Measurements from ENCODE around the gene RNF152. TPM values are rescaled to one million over a fixed set of nuclear protein-coding genes. Genes with fewer than 3 reads are reported as not detected.
"Not testable (repeated sequence)": the region's sequence is repeated elsewhere in the genome, so short reads cannot be mapped to it uniquely, and the experiment has no call there.

Gene RNF152
- total and polyA plus RNA-seq, 7 donors: 7.1 to 27.3 (median 11.5) TPM

DNA sequence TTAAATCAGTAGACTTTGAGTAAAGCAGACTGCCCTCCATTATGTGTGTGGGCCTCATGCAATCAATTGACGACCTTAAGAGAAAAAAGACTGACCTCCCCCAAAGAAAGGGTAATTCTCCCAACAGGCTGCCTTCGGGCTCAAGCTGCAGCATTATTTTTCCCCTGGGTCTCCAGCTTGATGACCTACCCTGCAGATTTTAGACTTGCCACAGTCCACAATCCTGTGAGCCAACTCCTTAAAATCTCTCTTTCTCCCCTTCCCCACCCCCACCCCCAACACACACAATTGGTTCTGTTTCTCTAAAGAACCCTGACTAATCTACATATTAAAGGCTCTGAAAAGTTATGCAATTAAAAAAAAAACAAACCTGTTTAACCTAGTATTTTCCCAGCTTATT lies 89.4 kb downstream of the RNF152 start:
- H3K27ac ChIP-seq: no peak overlapping the region
- no peak overlapping the region for H3K4me3 ChIP-seq
- no peaks in the 10 kb centered on the region for H3K36me3 ChIP-seq
- 85 to 88% methylated on average over 2 of the region's 2 CpGs for WGBS, 2 donors
- H3K27me3 ChIP-seq: no peaks in the 10 kb centered on the region
- intact Hi-C loops (cut with DNase I): no loop called here
- no peaks in the 10 kb centered on the region for H3K4me1 ChIP-seq
- DNase-seq: no peak
- TF ChIP-seq, protein P1, sequence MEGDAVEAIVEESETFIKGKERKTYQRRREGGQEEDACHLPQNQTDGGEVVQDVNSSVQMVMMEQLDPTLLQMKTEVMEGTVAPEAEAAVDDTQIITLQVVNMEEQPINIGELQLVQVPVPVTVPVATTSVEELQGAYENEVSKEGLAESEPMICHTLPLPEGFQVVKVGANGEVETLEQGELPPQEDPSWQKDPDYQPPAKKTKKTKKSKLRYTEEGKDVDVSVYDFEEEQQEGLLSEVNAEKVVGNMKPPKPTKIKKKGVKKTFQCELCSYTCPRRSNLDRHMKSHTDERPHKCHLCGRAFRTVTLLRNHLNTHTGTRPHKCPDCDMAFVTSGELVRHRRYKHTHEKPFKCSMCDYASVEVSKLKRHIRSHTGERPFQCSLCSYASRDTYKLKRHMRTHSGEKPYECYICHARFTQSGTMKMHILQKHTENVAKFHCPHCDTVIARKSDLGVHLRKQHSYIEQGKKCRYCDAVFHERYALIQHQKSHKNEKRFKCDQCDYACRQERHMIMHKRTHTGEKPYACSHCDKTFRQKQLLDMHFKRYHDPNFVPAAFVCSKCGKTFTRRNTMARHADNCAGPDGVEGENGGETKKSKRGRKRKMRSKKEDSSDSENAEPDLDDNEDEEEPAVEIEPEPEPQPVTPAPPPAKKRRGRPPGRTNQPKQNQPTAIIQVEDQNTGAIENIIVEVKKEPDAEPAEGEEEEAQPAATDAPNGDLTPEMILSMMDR (IDR thresholded peaks at IDR 0.05): no peak
- no peak for TF ChIP-seq EP300 (IDR thresholded peaks at IDR 0.05)
- TF ChIP-seq POLR2A (IDR thresholded peaks at IDR 0.05): no peak
- TF ChIP-seq POLR2AphosphoS5 (IDR thresholded peaks at IDR 0.05): no peak
- no peaks in the 10 kb centered on the region for H3K9me3 ChIP-seq

DNA sequence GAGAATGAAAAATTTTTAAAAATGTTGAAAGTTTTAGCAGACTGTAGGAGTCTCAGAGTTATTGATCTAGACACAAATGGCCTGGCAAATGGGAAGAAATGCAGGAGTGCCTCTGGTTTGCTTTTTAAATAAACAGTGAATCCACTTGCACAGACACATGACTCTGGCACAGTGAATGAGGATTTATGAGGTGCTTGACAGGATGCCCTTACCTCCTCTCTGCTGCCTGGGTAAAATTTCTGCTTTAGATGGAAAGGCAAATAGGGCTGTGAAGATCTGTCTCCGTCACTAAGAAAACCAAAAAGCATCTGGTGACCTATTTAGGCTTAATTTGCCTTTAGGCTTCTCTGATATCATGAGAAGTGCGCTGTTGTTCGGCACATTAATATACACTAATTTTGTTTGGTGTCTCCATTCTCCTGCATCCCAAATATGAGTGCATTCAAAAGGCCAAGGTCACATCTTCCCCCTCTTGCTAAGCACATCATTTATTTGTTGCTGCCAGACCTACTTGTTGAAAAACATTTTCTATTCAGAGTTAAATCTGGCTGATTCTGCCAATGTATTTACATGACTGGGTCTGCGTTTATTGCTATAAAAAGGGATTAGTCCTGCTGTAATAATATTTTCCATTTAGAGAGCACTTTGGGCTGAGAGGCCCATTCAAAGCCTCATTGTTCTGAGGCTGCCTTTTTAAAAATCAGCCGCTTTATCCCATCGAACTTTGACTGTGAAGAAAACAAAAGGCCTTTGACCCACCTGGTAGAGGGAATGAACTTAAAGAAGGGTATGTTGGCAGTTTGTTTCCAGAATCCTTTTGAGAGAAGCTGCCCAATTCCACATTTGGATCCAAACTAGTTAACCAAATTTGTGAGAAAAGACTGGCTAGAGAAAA lies 94.9 kb downstream of the RNF152 start:
- Histone ChIP-seq H3K9me3 (peaks cover 0 to 3% (median 0%) of the 10 kb centered on the region in 4 donors), H3K4me3 (no peak overlapping the region), H3K4me1 (no peaks in the 10 kb centered on the region), H3K36me3 (no peaks in the 10 kb centered on the region), H3K27ac (no peak overlapping the region), H3K27me3 (no peaks in the 10 kb centered on the region)
- WGBS, 2 donors: 88 to 89% methylated on average over 6 of the region's 6 CpGs
- TF ChIP-seq EP300 (IDR thresholded peaks at IDR 0.05): no peak
- TF ChIP-seq POLR2AphosphoS5 (IDR thresholded peaks at IDR 0.05): no peak
- TF ChIP-seq, protein P1 (IDR thresholded peaks at IDR 0.05): no peak
- TF ChIP-seq POLR2A (IDR thresholded peaks at IDR 0.05): no peak
- DNase-seq: no peak
- intact Hi-C loops (cut with DNase I): no loop called here

DNA sequence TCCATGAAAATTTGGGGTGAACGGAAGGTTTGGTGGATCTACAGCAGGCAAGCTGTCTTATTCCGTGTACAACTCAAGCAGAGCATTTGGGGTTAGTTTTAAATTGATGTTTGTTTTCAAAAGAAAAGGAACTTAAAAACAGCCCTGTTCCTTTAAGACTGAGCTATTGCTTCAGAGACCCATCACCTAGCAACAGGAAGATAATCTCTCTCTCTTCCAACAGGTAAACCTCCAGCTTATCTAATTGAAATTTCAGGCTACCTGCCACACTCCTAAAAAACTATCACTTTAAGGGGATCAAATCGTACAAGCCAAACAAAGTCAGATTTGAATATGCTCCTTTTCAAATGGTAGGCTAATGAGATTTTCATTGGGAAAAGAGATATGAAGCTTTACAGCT lies 101.8 kb downstream of the RNF152 start:
- H3K4me3 ChIP-seq: no peak overlapping the region
- H3K4me1 ChIP-seq: no peaks in the 10 kb centered on the region
- intact Hi-C loops (cut with DNase I): no loop called here
- WGBS, 2 donors: 71 to 82% methylated on average over 3 of the region's 3 CpGs
- no peak overlapping the region for H3K27ac ChIP-seq
- H3K36me3 ChIP-seq: no peaks in the 10 kb centered on the region
- peaks cover 0 to 3% (median 0%) of the 10 kb centered on the region in 4 donors for H3K9me3 ChIP-seq
- TF ChIP-seq, protein P1 (IDR thresholded peaks at IDR 0.05): no peak
- TF ChIP-seq EP300 (IDR thresholded peaks at IDR 0.05) (no peak), POLR2AphosphoS5 (IDR thresholded peaks at IDR 0.05) (no peak), POLR2A (IDR thresholded peaks at IDR 0.05) (no peak)
- DNase-seq: no peak
- H3K27me3 ChIP-seq: no peaks in the 10 kb centered on the region

DNA sequence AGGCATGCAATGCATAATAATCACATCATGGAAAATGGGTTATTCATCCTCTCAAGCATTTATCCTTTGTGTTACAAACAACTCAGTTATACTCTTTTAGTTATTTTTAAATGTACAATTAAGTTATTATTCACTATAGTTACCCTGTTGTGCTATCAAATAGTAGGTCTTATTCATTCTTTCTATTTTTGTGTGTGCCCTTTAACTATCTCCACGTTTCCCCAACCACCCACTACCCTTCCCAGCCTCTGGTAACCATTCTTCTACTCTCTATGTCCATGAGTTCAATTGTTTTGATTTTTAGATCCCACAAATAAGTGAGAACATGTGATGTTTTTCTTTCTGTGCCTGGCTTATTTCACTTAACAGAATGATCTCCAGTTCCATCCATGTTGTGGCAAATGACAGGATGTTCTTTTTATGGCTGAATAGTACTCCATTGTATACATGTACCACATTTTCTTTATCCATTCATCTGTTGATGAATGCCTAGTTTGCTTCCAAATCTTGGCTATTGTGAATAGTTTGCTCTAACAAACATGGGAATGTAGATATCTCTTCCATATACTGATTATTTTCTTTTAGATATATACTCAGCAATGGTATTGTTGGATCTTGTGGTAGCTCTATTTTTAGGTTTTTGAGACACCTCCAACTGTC lies 105.7 kb downstream of the RNF152 start:
- DNase-seq; H3K36me3 ChIP-seq; H3K27ac ChIP-seq; H3K27me3 ChIP-seq; intact Hi-C loops (cut with DNase I); H3K9me3 ChIP-seq; H3K4me1 ChIP-seq; H3K4me3 ChIP-seq: not testable (repeated sequence)
- 76 to 80% methylated on average over 1 of the region's 1 CpG for WGBS, 2 donors

DNA sequence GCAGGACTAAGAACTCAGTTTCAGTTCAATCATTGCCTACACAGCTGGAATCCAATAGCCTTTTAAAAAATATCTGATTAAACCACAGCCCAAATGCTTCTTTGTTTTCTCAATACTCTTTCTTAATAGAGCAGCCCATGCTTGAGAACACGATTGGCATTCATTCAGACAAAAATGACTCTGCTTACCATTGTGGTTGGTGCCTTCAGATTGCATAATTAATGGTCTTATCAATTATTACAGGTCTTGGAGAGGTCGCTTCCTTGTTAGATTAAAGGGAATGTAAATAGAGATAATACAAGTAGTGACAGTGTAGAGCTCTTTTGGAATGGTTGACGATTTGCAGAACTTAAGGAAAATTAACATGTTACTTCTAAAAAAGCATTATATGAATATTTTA lies 107.2 kb downstream of the RNF152 start:
- WGBS, 2 donors: 73 to 75% methylated on average over 3 of the region's 3 CpGs
- Histone ChIP-seq H3K9me3 (peaks cover 0 to 3% (median 0%) of the 10 kb centered on the region in 4 donors), H3K4me1 (no peaks in the 10 kb centered on the region), H3K36me3 (no peaks in the 10 kb centered on the region), H3K4me3 (no peak overlapping the region), H3K27me3 (no peaks in the 10 kb centered on the region), H3K27ac (no peak overlapping the region)
- TF ChIP-seq POLR2A (IDR thresholded peaks at IDR 0.05) (no peak), POLR2AphosphoS5 (IDR thresholded peaks at IDR 0.05) (no peak), EP300 (IDR thresholded peaks at IDR 0.05) (no peak)
- TF ChIP-seq, protein P1 (IDR thresholded peaks at IDR 0.05): no peak
- DNase-seq: no peak
- intact Hi-C loops (cut with DNase I): no loop called here

Measured in sigmoid colon (tissue), 7 donors.